ENCODE data around the gene MAP4K5.

MAP4K5 gene

DNA sequence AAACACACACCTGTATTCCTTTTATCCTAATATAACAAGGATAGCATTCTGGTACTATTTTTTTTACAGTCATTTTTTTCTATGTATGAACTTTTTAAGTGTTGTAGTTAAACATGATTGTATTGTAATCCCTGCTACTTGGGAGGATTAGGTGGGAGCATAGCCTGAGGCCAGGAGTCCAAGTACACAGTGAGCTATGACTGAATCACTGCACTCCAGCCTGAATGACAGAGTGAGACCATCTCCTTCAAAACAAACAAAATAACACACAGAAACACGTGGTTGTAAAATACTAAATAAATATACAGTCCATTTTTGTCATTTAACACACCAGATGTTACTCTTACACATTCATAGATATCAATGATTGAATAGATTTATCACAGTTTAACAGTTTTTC is 56.9 kb downstream of the MAP4K5 start:
- no peak for DNase-seq

DNA sequence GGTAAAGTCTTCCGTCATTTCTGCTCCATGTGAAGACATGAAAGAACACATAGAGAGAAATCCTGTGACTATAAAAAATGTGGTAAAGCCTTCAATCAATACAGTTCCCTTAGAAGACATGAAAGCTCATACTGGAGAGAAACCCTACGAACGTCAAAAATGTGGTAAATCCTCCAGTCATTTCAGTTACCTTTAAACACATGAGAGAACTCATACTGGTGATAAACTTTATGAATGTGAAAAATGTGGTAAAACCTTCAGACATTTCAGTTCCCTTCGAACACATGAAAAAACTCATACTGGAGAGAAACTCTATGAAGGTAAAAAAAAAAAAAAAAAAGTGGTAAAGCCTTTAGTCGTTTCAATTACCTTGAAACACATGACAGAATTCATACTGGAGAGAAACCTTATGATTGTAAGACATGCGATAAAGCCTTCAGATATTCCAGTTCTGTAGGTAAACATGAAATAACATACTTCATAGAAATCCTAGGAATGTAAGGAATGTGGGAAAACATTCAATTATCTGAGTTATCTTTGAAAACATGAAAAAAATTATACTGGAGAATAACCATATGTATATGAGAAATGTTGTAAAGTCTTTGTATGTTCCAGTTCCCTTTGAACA is 60.4 kb downstream of the MAP4K5 start:
- DNase-seq, result no peak

GRCh38 chr14:50469982-50470381 is 62.4 kb downstream of the MAP4K5 start:
- no peak for DNase-seq

- DNase-seq, result no peak
Observed at GRCh38 chr14:50462111-50462510, 70.3 kb downstream of the MAP4K5 start.

DNA sequence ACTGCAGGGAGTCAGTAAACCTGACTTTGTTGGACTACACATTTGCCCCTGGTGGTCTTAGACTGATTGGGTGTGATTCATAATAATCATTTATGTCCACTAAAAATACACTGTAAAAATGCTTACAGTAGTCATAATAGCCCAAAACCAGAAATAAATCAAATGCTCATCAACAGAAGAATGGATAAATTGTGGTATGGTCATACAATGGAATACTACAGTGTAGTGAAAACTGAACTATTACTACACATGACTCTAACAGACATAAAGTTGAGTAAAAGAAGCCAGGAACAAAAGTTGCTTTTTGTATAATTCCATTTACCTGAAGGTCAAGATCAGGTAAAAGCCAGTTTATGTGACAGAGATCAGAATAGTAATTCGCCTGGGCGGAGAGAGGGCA is 78.5 kb downstream of the MAP4K5 start:
- no peak for DNase-seq

- DNase-seq, result no peak
Observed at GRCh38 chr14:50452979-50453705, 79.2 kb downstream of the MAP4K5 start.

DNA sequence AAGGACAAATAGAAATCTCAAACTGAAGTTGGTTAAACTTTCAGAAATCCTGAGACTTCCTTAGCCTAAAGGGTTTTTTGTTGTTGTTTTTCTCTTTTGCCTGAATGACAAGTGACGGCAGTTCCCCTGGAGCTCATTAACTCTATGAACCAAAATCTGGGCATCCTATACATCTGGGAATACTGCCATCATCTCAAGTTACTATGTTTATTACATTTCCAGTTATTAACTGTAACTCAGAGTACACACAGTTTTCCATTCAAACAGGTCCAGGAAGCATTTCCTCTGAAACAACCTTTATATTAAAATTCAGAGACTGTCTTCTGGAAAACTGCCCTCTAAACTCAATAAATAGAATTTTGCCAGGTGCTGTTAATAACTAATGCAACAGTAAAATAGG is 80.1 kb downstream of the MAP4K5 start:
- DNase-seq, result no peak

- DNase-seq, result no peak
Observed at GRCh38 chr14:50451854-50452253, 80.5 kb downstream of the MAP4K5 start.

DNA sequence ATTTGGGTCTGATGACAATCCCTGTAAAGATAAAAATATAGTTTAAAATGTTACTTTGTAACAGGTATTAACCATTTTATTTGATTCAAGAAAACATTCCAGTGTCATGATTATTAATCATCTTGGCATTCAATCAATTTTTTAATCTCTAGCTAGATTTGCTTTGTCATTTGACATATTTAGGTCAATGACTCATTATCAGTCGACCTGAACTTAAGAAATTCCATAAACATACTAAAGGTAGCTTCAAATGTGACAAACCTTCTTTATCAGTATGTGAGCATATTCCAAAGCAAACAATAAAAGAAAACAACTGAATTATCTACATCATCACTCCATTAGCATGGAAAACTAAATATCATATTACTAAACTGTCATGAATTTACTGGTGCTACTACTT is 84.9 kb downstream of the MAP4K5 start:
- DNase-seq, result no peak

DNA sequence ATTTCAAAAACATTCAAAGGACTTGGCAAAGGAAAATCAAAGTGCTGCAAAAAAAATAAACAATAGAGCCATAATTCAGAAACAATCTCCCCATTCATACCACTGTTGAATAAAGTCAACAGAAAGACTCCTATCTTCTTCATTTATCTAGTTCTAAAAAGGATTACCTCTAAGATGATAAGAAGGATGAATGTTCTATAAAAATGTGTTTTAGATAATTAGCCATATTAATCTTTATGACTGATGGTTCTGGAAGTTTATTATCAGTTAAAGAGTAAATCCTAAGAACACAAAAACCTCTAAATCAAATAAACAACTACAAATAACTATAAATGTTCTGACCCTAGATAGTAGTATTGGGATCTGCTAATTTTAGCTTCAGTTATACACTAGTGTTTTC is 97.8 kb downstream of the MAP4K5 start:
- DNase-seq, result no peak

DNA sequence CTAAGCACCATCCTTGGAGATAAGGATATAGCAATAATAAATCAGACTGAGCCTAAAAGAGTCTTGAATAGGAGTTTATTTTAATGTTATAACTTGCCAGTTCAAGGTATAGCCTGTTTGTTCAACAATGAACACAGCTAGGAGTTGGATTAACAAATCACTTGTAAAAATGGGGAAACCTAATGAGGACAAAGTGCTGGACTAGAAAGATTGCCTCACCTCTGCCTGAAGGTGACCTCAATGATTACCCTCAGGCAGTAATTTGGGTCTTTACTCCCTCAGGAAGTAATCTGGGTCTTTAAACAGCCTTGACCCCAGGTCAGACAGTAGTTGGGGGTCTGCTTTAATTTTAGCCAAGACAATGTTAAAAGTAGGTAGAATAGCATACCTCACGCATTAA is 100.2 kb downstream of the MAP4K5 start:
- no peak for DNase-seq

- no peak for DNase-seq
Observed at GRCh38 chr14:50425816-50426215, 106.6 kb downstream of the MAP4K5 start.

GRCh38 chr14:50425105-50425504 is 107.3 kb downstream of the MAP4K5 start:
- no peak for DNase-seq

DNA sequence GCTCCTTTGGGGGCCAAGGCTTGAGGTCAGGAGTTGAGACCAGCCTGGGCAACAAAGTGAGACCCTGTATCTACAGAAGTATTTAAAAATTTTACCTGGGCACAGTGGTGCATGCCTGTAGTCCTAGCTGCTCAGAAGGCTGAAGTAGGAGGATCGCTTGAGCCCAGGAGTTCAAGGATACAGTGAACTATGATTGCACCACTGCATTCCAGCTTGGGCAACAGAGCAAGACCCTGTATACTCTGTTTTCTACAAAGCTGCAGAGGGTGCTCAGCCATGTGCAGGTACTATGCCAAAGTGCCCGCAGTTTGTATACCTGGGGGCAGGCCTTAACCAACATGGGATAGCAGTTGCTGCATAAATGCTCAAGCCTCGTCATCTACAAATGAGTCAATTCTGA is 108.8 kb downstream of the MAP4K5 start:
- DNase-seq, result no peak

GRCh38 chr14:50421499-50421898 is 110.9 kb downstream of the MAP4K5 start:
- no peak for DNase-seq

DNA sequence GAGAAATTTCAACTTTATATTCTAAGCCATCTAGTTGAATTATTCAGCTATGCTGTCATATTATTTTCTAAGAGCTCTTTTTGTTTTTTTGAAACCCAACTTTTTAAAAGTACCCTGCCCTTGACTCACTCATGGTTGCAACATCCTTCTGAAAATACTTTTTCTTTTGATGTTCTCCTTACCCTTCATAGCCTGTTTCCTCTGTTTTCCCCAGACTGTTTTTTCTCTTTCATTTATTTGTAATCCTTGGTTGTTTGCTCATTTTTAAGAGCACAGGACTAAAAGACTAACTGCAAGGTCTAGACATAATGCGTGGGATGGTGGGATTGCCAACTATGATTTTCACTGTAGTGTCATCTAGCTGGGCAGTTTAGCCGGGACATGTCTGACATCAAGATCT is 114.5 kb downstream of the MAP4K5 start:
- DNase-seq, result no peak

DNA sequence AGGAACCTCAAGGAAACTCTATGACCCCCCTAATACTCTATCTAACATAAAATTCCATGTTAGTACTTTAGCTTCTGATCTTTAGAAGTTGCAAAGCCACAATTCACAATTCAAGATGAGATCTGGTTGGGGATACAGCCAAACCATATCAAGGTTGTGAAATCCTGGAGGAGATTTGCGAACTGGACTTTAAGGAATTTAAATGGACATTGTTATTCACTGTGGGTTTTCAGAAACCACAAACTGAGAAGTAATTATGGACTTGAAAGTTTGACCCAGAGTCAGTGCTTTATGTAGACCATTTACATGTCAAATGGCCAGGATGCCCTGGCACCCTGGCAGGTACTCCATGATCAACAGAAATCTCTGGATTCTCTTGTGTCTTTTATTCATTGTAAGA is 121.4 kb downstream of the MAP4K5 start:
- no peak for DNase-seq

DNA sequence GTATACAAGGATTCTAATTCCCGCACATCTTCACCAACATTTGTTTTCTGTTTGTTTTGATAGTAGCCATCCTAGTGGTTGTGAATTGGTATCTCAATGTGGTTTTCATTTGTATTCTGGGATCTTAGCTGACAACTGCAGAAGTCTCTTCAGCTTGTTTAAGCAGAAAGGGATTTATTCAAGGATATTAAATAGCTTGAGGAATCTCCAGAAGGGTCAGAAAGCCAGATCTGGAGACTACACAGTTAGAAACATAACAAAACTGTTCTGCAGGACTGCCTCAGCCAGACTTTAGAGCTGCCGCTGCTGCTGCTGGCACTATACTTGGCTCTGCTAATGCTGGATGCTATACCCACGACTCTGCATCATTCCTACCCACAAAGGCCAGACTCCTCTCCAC is 122.3 kb downstream of the MAP4K5 start:
- DNase-seq, result no peak

- no peak for DNase-seq
Observed at GRCh38 chr14:50407111-50407812, 125.1 kb downstream of the MAP4K5 start.

DNA sequence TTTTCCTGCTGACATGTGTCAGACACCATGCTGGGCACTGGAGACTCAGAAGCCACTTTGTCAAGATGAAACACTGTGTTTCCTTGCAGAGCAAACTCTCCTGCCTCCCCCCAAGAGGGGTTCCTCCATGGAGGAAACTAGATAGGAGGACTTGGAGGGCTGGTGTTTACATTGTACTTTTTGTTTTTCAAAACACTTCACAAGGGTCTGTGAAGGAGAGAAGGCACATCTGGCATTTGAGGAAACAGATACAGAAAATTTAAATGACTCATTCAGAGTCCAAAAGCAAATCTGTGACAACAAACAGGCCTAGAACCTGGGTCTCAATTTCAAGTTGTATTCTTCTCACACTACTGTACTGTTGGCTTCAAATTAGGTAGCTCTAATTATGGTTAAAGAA is 128.9 kb downstream of the MAP4K5 start:
- no peak for DNase-seq

- no peak for DNase-seq
Observed at GRCh38 chr14:50402965-50403364, 129.4 kb downstream of the MAP4K5 start.

GRCh38 chr14:50400461-50400860 is 131.9 kb downstream of the MAP4K5 start:
- no peak for DNase-seq

- no peak for DNase-seq
Observed at GRCh38 chr14:50399251-50400032, 132.9 kb downstream of the MAP4K5 start.

GRCh38 chr14:50398189-50398580 is 134.2 kb downstream of the MAP4K5 start:
- no peak for DNase-seq

Data from activated CD4-positive, alpha-beta T cell treated with anti-CD3 and anti-CD28 coated beads, Interleukin-2, amount 50 U/mL, for 1 hour (primary cell).